Panc1 (cell line): ENCODE measurements around the gene STC2. TPM values are rescaled to one million over a fixed set of nuclear protein-coding genes. Genes with fewer than 3 reads are reported as not detected.

ENCODE experiments used
- ATAC-seq: fragments of 200-7000 bp; cut with Tn5 transposase; 2 replicates; pipeline ENCODE4 v1.9.1; 2020; ENCODE audit warnings: mild to moderate bottlenecking, moderate library complexity
- BruUV-seq: library from RNA; stranded (reverse); fragments of 400-500 nt; replicated peaks from 2 replicates; lab custom pipeline; 2021; lab: Mats Ljungman, UMichigan
- CTCF ChIA-PET: fragments of 300-600 bp; sonication (Branson Sonifier 250); formaldehyde crosslinking; loops from one replicate; lab custom pipeline; 2022; ENCODE audit warnings: antibody characterized with exemption; lab: Charles Lee
- POLR2A ChIA-PET: fragments of 300-600 bp; sonication (Branson Sonifier 250); formaldehyde crosslinking; loops from one replicate; lab custom pipeline; 2022; ENCODE audit warnings: antibody characterized with exemption; lab: Charles Lee
- DNase-seq: peaks from one replicate; pipeline ENCODE4 v3.0.0-alpha.2; 2010; ENCODE audit warnings: low read depth, low spot score
- H3K27ac ChIP-seq: 2 replicates; pipeline ENCODE4 v1.5.1; 2011; ENCODE audit warnings: mild to moderate bottlenecking, low read length, inconsistent platforms
- H3K27me3 ChIP-seq: fragments of 200-500 bp; sonication (Bioruptor generic); 2 replicates; pipeline ENCODE4 v1.6.0; 2014; ENCODE audit warnings: low read length, inconsistent platforms; ENCODE audit not compliant: control insufficient read depth, insufficient read depth
- H3K36me3 ChIP-seq: fragments of 200-500 bp; sonication (Bioruptor generic); 2 replicates; pipeline ENCODE4 v1.5.1; 2014; ENCODE audit warnings: inconsistent platforms, mild to moderate bottlenecking, low read length, moderate library complexity; ENCODE audit not compliant: control insufficient read depth, insufficient read depth
- H3K4me1 ChIP-seq: 2 replicates; pipeline ENCODE4 v1.5.1; 2011; ENCODE audit warnings: inconsistent platforms, mild to moderate bottlenecking, low read length, moderate library complexity; ENCODE audit not compliant: control insufficient read depth, insufficient read depth
- H3K4me3 ChIP-seq, 2 experiments: 2 replicates each; pipeline ENCODE4 v1.5.1; 2011 to 2012; ENCODE audit warnings: low read depth in 2 of 2, low read length in 2 of 2, mild to moderate bottlenecking in 2 of 2, inconsistent platforms in 1 of 2, moderate library complexity in 1 of 2
- H3K9me3 ChIP-seq: fragments of 200-500 bp; sonication (Bioruptor generic); 2 replicates; pipeline ENCODE4 v1.5.1; 2014; ENCODE audit warnings: low read depth, mild to moderate bottlenecking, inconsistent platforms, low read length, moderate library complexity; ENCODE audit not compliant: control insufficient read depth, insufficient read depth
- POLR2AphosphoS5 ChIP-seq: IDR thresholded peaks from 2 replicates; pipeline ENCODE4 v1.6.1; 2012; ENCODE audit warnings: mild to moderate bottlenecking, low read depth, low read length, moderate library complexity
- SIN3A ChIP-seq: IDR thresholded peaks from 2 replicates; pipeline ENCODE4 v1.6.1; 2012; ENCODE audit warnings: low read depth, mild to moderate bottlenecking, low read length, moderate library complexity, borderline replicate concordance; ENCODE audit not compliant: insufficient read depth
- TCF7L2 ChIP-seq: IDR thresholded peaks from 2 replicates; pipeline ENCODE4 v1.6.1; 2011; ENCODE audit warnings: mild to moderate bottlenecking, low read depth, low read length, inconsistent platforms
- in situ Hi-C: cut with HindIII; loops from 2 replicates; pipeline ENCODE4 v1.10.0; 2016; ENCODE audit warnings: low sequenced_read_pairs, low pct_unique_long_range_greater_than_20kb
- intact Hi-C: fragments of 100-400 bp; cut with micrococcal nuclease; formaldehyde crosslinking; loops from one replicate; pipeline ENCODE4 v1.10.0; 2022; ENCODE audit not compliant: unreplicated experiment
- total RNA-seq: library from RNA; stranded (reverse); gene quantifications from one replicate; pipeline ENCODE4 v1.2.1, GENCODE V29; 2021; ENCODE audit not compliant: unreplicated experiment
- TF ChIP-seq, protein P1 (sequence below), 2 experiments: IDR thresholded peaks; 2 replicates each; pipeline ENCODE4 v1.6.1; 2011 to 2012; ENCODE audit warnings: low read depth in 2 of 2, control low read depth in 1 of 2, low read length in 1 of 2, mild to moderate bottlenecking in 1 of 2, moderate library complexity in 1 of 2; ENCODE audit not compliant: insufficient read depth in 1 of 2
- TF ChIP-seq, protein P2 (sequence below): fragments of 450-650 bp; IDR thresholded peaks from 2 replicates; pipeline ENCODE4 v1.5.1; 2017; ENCODE audit warnings: mild to moderate bottlenecking

The STC2 gene
- total RNA-seq, 1 experiment from 2014 or later = 32.2 TPM

DNA sequence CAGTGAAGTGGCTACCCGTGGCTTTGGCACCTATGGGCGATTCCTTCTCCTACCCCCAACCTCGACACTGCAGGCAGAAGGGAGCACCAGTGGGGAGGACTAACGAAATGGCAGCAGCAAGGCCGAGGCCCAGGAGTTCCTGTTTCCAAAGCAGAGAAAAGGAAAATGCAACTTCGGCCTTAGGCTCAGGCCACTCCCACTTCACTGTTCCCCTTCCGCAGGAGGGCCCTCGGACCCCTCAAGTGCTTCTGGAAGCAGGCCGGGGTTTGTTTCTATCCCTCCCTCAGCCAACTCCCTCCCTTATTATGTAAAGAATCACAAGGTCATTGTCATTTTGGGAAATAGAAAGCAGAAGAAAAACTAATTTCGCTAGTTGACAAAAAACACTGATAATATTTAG is 56.8 kb downstream of the STC2 start:
- no peaks in the 10 kb centered on the region; the same call in 1 of the 2 replicates for H3K27me3 ChIP-seq
- CTCF ChIA-PET = no interaction called here
- in situ Hi-C loops = no loop called here
- TF ChIP-seq, protein P1, sequence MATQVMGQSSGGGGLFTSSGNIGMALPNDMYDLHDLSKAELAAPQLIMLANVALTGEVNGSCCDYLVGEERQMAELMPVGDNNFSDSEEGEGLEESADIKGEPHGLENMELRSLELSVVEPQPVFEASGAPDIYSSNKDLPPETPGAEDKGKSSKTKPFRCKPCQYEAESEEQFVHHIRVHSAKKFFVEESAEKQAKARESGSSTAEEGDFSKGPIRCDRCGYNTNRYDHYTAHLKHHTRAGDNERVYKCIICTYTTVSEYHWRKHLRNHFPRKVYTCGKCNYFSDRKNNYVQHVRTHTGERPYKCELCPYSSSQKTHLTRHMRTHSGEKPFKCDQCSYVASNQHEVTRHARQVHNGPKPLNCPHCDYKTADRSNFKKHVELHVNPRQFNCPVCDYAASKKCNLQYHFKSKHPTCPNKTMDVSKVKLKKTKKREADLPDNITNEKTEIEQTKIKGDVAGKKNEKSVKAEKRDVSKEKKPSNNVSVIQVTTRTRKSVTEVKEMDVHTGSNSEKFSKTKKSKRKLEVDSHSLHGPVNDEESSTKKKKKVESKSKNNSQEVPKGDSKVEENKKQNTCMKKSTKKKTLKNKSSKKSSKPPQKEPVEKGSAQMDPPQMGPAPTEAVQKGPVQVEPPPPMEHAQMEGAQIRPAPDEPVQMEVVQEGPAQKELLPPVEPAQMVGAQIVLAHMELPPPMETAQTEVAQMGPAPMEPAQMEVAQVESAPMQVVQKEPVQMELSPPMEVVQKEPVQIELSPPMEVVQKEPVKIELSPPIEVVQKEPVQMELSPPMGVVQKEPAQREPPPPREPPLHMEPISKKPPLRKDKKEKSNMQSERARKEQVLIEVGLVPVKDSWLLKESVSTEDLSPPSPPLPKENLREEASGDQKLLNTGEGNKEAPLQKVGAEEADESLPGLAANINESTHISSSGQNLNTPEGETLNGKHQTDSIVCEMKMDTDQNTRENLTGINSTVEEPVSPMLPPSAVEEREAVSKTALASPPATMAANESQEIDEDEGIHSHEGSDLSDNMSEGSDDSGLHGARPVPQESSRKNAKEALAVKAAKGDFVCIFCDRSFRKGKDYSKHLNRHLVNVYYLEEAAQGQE (IDR thresholded peaks at IDR 0.05; ENCODE audit: insufficient read depth in 1 of 2, low read depth in 2 of 2, low read length in 1 of 2) = no peak
- no peak for TF ChIP-seq TCF7L2
- TF ChIP-seq POLR2AphosphoS5 = no peak
- TF ChIP-seq SIN3A = no peak
- TF ChIP-seq, protein P2, sequence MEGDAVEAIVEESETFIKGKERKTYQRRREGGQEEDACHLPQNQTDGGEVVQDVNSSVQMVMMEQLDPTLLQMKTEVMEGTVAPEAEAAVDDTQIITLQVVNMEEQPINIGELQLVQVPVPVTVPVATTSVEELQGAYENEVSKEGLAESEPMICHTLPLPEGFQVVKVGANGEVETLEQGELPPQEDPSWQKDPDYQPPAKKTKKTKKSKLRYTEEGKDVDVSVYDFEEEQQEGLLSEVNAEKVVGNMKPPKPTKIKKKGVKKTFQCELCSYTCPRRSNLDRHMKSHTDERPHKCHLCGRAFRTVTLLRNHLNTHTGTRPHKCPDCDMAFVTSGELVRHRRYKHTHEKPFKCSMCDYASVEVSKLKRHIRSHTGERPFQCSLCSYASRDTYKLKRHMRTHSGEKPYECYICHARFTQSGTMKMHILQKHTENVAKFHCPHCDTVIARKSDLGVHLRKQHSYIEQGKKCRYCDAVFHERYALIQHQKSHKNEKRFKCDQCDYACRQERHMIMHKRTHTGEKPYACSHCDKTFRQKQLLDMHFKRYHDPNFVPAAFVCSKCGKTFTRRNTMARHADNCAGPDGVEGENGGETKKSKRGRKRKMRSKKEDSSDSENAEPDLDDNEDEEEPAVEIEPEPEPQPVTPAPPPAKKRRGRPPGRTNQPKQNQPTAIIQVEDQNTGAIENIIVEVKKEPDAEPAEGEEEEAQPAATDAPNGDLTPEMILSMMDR = no peak
- ATAC-seq (no peak), DNase-seq (no peak)
- H3K9me3 ChIP-seq = no peaks in the 10 kb centered on the region
- H3K36me3 ChIP-seq = no peaks in the 10 kb centered on the region
- POLR2A ChIA-PET = no interaction called here
- BruUV-seq = no TSS peak
- H3K4me3 ChIP-seq = no peak overlapping the region
- intact Hi-C loops = no loop called here
- H3K4me1 ChIP-seq = no peaks in the 10 kb centered on the region
- H3K27ac ChIP-seq = no peak overlapping the region

DNA sequence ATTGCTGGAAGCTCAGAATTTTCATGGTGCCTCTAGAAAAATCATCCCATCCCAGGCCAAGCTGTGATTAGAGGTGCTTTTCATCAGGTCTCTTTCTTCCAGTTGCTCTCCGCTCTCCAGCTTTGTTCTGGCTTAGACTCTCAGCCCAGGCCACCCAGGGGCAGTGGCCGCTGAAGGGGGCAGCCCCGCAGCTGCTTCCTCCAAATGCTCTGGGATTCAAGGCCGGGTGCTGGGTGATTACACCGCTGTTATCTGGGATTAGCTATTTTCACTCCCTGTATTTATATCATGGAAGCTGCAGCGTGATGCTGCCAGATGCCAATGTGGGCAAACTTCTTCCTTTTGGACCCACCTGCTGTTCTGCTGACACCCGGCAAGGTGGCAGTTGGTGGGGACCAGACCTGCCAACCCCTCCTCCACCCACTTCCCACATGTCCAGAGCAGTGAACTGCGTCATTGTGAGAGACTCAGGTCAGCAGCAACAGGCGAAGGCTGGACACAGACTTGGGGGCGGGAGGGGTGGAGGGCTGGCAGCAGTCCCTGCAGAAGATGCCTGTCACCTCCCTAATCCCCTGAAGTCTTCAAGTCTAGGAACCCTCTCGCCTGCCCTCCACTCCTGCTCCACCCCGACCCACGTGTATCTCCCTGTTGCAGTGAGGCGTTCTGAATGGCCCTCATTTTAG is 59.3 kb downstream of the STC2 start:
- in situ Hi-C loops = no loop called here
- H3K27ac ChIP-seq = no peak overlapping the region
- H3K36me3 ChIP-seq = no peaks in the 10 kb centered on the region
- POLR2A ChIA-PET = interaction anchor here (0.6 kb wide), 1 partner anchor 547 kb away, joined by 3 read pairs; no protein-coding TSS in a partner anchor
- CTCF ChIA-PET = interaction anchor here (0.5 kb wide), 1 partner anchor 258 kb away, joined by 9 read pairs; no protein-coding TSS in a partner anchor
- intact Hi-C loops = no loop called here
- H3K4me1 ChIP-seq = no peaks in the 10 kb centered on the region
- H3K9me3 ChIP-seq = no peaks in the 10 kb centered on the region
- ATAC-seq (no peak; the same call in 1 of the 2 replicates), DNase-seq (no peak)
- peaks cover 3% of the 10 kb centered on the region; the same call in 1 of the 2 replicates for H3K27me3 ChIP-seq
- no peak overlapping the region for H3K4me3 ChIP-seq
- no TSS peak for BruUV-seq
- no peak for TF ChIP-seq SIN3A
- no peak for TF ChIP-seq TCF7L2
- TF ChIP-seq POLR2AphosphoS5 = no peak
- TF ChIP-seq, protein P1 (IDR thresholded peaks at IDR 0.05; ENCODE audit: insufficient read depth in 1 of 2, low read depth in 2 of 2, low read length in 1 of 2) = no peak
